Ovary (tissue), 9 donors: Measurements from ENCODE around the gene TRIOBP. TPM values are rescaled to one million over a fixed set of nuclear protein-coding genes. Genes with fewer than 3 reads are reported as not detected.

Experiments
- DNase-seq, 5 donors: peaks; one replicate each; pipeline ENCODE4 v3.0.0-alpha.2; 2019 to 2020
- H3K27ac ChIP-seq, 2 donors: fragments of 200-600 bp; one replicate each; pipeline versions ENCODE4 v1.5.1 to v1.8.0; 2019 to 2022
- H3K27me3 ChIP-seq: fragments of 200-600 bp; one replicate; pipeline ENCODE4 v1.8.0; 2022
- H3K36me3 ChIP-seq: fragments of 200-600 bp; sonication (generic); one replicate; pipeline ENCODE4 v1.5.1; 2019
- H3K4me1 ChIP-seq: one replicate; pipeline ENCODE4 v1.8.1; 2013; ENCODE audit warnings: mild to moderate bottlenecking, moderate library complexity; ENCODE audit not compliant: insufficient read depth
- H3K4me3 ChIP-seq: fragments of 200-600 bp; sonication (generic); one replicate; pipeline ENCODE4 v1.5.1; 2017
- H3K9me3 ChIP-seq, 2 donors: fragments of 200-600 bp in 1 of 2; sonication (generic) in 1 of 2; one replicate each; pipeline versions ENCODE4 v1.5.1 to v1.8.1; 2013 to 2019; ENCODE audit warnings: mild to moderate bottlenecking in 1 of 2, moderate library complexity in 1 of 2
- CTCF ChIP-seq, 3 donors: fragments of 450-650 bp in 2 of 3; fragments of 200-600 bp in 1 of 3; IDR thresholded peaks; one replicate each; pipeline versions ENCODE4 v1.5.1 to v1.8.0; 2016 to 2022; ENCODE audit warnings: antibody characterized with exemption in 3 of 3, mild to moderate bottlenecking in 1 of 3
- EP300 ChIP-seq: sonication (generic); formaldehyde crosslinking; IDR thresholded peaks from one replicate; pipeline ENCODE4 v1.6.1; 2017; ENCODE audit warnings: antibody characterized with exemption
- POLR2A ChIP-seq: fragments of 450-650 bp; IDR thresholded peaks from one replicate; pipeline ENCODE4 v1.6.1; 2017; ENCODE audit warnings: antibody characterized with exemption, mild to moderate bottlenecking, moderate library complexity
- WGBS, 3 donors: extraction: QIAGEN DNeasy Blood & Tissue Kit in 1 of 3; methylation state at CpG; one replicate each; pipeline versions ENCODE4 v1.1.5 to v1.1.7; 2013 to 2017; 5-methylcytosine and 5-hydroxymethylcytosine counted together
- intact Hi-C, 4 donors: fragments of 100-400 bp; cut with DNase I; formaldehyde crosslinking; loops; one replicate each; pipeline versions ENCODE4 v1.11.0 to v1.15.1; 2022 to 2023
- polyA plus RNA-seq, 2 donors: library from polyadenylated mRNA; stranded (reverse); fragments of 200-250 nt in 1 of 2; fragments of 350-450 nt in 1 of 2; fragmentation: Illumina TruSeq in 1 of 2; extraction: RNeasy Lipid Tissue Mini Kit (QIAGEN cat#74804) in 1 of 2; gene quantifications; one replicate each; pipeline ENCODE4 v1.2.3, GENCODE V29; 2013 to 2014
- total RNA-seq, 7 donors: library from RNA; depleted of rRNA in 2 of 7; stranded (reverse); fragments of >200 nt in 2 of 7; fragmentation: NEBNext Ultra II Directional in 3 of 7; extraction: Animal tissue kit (Norgen Biotek cat#: 25700) in 3 of 7; gene quantifications; one replicate each; pipeline versions ENCODE4 v1.1.0 to v1.2.4, GENCODE V29; 2016 to 2023
- donor health status: DM: no; HTN: no; CAD: no; lungs with moderate emphysema.
- donor health status: DM: no; HTN: no; CAD: no.
- donor health status: Bipolar disorder and iron deficiency.
- donor health status: DM: yes; HTN: yes; CAD: no.
- donor health status: DM: no; HTN: no; CAD: no.
- donor health status: DM: yes; HTN: yes; CAD: no.

Gene TRIOBP
- total and polyA plus RNA-seq, 9 donors: 19.5 to 175 (median 86.8) TPM

GRCh38 chr22:37709445-37709765 lies 12.6 kb downstream of the TRIOBP start:
- WGBS, 3 donors: 93 to 95% (median 94%) methylated on average over 8 to 15 of the region's 15 CpGs
- intact Hi-C loops: no loop called here
- no peaks in the 10 kb centered on the region for H3K27me3 ChIP-seq
- H3K9me3 ChIP-seq: no peaks in the 10 kb centered on the region
- no peaks in the 10 kb centered on the region for H3K36me3 ChIP-seq
- H3K4me1 ChIP-seq: no peaks in the 10 kb centered on the region
- H3K27ac ChIP-seq: no peak overlapping the region
- no peak for TF ChIP-seq EP300
- H3K4me3 ChIP-seq: no peak overlapping the region
- no peak for DNase-seq

- WGBS, 3 donors: 84 to 97% (median 95%) methylated on average over 3 of the region's 3 CpGs
- Histone ChIP-seq H3K27me3 (no peaks in the 10 kb centered on the region), H3K4me1 (no peaks in the 10 kb centered on the region), H3K27ac (no peak overlapping the region), H3K36me3 (no peaks in the 10 kb centered on the region), H3K9me3 (no peaks in the 10 kb centered on the region), H3K4me3 (no peak overlapping the region)
- intact Hi-C loops: no loop called here
- TF ChIP-seq EP300: no peak
- DNase-seq: no peak
Observed at GRCh38 chr22:37710675-37711074, 13.8 kb downstream of the TRIOBP start.

- Histone ChIP-seq H3K4me3 (no peak overlapping the region), H3K36me3 (no peaks in the 10 kb centered on the region), H3K27me3 (no peaks in the 10 kb centered on the region), H3K27ac (no peak overlapping the region), H3K9me3 (no peaks in the 10 kb centered on the region), H3K4me1 (no peaks in the 10 kb centered on the region)
- intact Hi-C loops: no loop called here
- no peak for TF ChIP-seq CTCF (IDR thresholded peaks at IDR 0.05)
- no peak for TF ChIP-seq EP300
- TF ChIP-seq POLR2A: no peak
- 79 to 88% (median 80%) methylated on average over 10 of the region's 10 CpGs for WGBS, 3 donors
- DNase-seq: no peak
Observed at GRCh38 chr22:37711490-37711889, 14.6 kb downstream of the TRIOBP start.

- TF ChIP-seq POLR2A (no peak), CTCF (IDR thresholded peaks at IDR 0.05) (no peak), EP300 (no peak)
- Histone ChIP-seq H3K36me3 (no peaks in the 10 kb centered on the region), H3K9me3 (no peaks in the 10 kb centered on the region), H3K4me1 (no peaks in the 10 kb centered on the region), H3K4me3 (no peak overlapping the region), H3K27me3 (no peaks in the 10 kb centered on the region), H3K27ac (no peak overlapping the region)
- WGBS, 3 donors: 92 to 98% (median 94%) methylated on average over 7 of the region's 7 CpGs
- intact Hi-C loops: no loop called here
- DNase-seq: no peak
Observed at GRCh38 chr22:37713761-37714160, 16.9 kb downstream of the TRIOBP start.

GRCh38 chr22:37714634-37715033 lies 17.8 kb downstream of the TRIOBP start:
- WGBS, 3 donors: 83 to 91% (median 89%) methylated on average over 2 of the region's 2 CpGs
- Histone ChIP-seq H3K9me3 (no peaks in the 10 kb centered on the region), H3K27ac (no peak overlapping the region), H3K27me3 (no peaks in the 10 kb centered on the region), H3K4me1 (no peaks in the 10 kb centered on the region), H3K4me3 (no peak overlapping the region), H3K36me3 (no peaks in the 10 kb centered on the region)
- intact Hi-C loops: no loop called here
- no peak for DNase-seq
- no peak for TF ChIP-seq CTCF (IDR thresholded peaks at IDR 0.05)
- TF ChIP-seq EP300: no peak
- TF ChIP-seq POLR2A: no peak

- intact Hi-C loops: no loop called here
- 71 to 77% (median 73%) methylated on average over 6 to 7 of the region's 7 CpGs for WGBS, 3 donors
Observed at GRCh38 chr22:37715760-37716159, 18.9 kb downstream of the TRIOBP start.

More at GRCh38 chr22:37715760-37716159, 18.9 kb downstream of the TRIOBP start:
- no peak for DNase-seq
- Histone ChIP-seq H3K9me3 (no peaks in the 10 kb centered on the region), H3K4me3 (no peak overlapping the region), H3K27ac (no peak overlapping the region), H3K4me1 (no peaks in the 10 kb centered on the region), H3K27me3 (no peaks in the 10 kb centered on the region), H3K36me3 (no peaks in the 10 kb centered on the region)
- TF ChIP-seq EP300: no peak
- TF ChIP-seq POLR2A: no peak
- no peak for TF ChIP-seq CTCF (IDR thresholded peaks at IDR 0.05)
